ENCODE measurements around the gene TSPAN3. TPM values are rescaled to one million over a fixed set of nuclear protein-coding genes. Genes with fewer than 3 reads are reported as not detected.
A peak's percentile ranks its signal among the peaks of the same experiment; 100 is the strongest.

TSPAN3 gene
- total RNA-seq, 4 donors from 2014 or later, result 163 to 205 (median 171) TPM

GRCh38 chr15:77035584-77035983, 35.3 kb downstream of the TSPAN3 start:
- Histone ChIP-seq H3K36me3 (peaks cover 0 to 23% of the 10 kb centered on the region in 2 donors), H3K4me1 (no peaks in the 10 kb centered on the region), H3K27ac (no peak overlapping the region), H3K4me3 (no peak overlapping the region), H3K9me3 (no peaks in the 10 kb centered on the region), H3K27me3 (no peaks in the 10 kb centered on the region)
- WGBS, 2 donors (ENCODE audit: low coverage in 1 of 2), result 92 to 100% methylated on average over 1 to 7 of the region's 9 CpGs
- no peak for ATAC-seq
- no peak for TF ChIP-seq EP300 (IDR thresholded peaks at IDR 0.05)
- TF ChIP-seq, protein P1, sequence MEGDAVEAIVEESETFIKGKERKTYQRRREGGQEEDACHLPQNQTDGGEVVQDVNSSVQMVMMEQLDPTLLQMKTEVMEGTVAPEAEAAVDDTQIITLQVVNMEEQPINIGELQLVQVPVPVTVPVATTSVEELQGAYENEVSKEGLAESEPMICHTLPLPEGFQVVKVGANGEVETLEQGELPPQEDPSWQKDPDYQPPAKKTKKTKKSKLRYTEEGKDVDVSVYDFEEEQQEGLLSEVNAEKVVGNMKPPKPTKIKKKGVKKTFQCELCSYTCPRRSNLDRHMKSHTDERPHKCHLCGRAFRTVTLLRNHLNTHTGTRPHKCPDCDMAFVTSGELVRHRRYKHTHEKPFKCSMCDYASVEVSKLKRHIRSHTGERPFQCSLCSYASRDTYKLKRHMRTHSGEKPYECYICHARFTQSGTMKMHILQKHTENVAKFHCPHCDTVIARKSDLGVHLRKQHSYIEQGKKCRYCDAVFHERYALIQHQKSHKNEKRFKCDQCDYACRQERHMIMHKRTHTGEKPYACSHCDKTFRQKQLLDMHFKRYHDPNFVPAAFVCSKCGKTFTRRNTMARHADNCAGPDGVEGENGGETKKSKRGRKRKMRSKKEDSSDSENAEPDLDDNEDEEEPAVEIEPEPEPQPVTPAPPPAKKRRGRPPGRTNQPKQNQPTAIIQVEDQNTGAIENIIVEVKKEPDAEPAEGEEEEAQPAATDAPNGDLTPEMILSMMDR (IDR thresholded peaks at IDR 0.05), result no peak
- TF ChIP-seq POLR2AphosphoS5 (IDR thresholded peaks at IDR 0.05), result no peak
- TF ChIP-seq POLR2A (IDR thresholded peaks at IDR 0.05), result no peak

- WGBS, 2 donors (ENCODE audit: low coverage in 1 of 2), result 57 to 60% methylated on average over 1 of the region's 14 CpGs
- H3K9me3 ChIP-seq, result no peaks in the 10 kb centered on the region
- H3K4me1 ChIP-seq, result no peaks in the 10 kb centered on the region
- H3K36me3 ChIP-seq, result peaks cover 0 to 19% of the 10 kb centered on the region in 2 donors
- no peak overlapping the region for H3K27ac ChIP-seq
- no peaks in the 10 kb centered on the region for H3K27me3 ChIP-seq
- ATAC-seq, result no peak
- no peak overlapping the region for H3K4me3 ChIP-seq
- TF ChIP-seq, protein P1 (IDR thresholded peaks at IDR 0.05), result peak in 3 of 4 experiments; percentile 32 to 63 (median 36)
- no peak for TF ChIP-seq POLR2A (IDR thresholded peaks at IDR 0.05)
These were observed 36.0 kb downstream of the TSPAN3 start for GRCh38 chr15:77034695-77035489.

DNA sequence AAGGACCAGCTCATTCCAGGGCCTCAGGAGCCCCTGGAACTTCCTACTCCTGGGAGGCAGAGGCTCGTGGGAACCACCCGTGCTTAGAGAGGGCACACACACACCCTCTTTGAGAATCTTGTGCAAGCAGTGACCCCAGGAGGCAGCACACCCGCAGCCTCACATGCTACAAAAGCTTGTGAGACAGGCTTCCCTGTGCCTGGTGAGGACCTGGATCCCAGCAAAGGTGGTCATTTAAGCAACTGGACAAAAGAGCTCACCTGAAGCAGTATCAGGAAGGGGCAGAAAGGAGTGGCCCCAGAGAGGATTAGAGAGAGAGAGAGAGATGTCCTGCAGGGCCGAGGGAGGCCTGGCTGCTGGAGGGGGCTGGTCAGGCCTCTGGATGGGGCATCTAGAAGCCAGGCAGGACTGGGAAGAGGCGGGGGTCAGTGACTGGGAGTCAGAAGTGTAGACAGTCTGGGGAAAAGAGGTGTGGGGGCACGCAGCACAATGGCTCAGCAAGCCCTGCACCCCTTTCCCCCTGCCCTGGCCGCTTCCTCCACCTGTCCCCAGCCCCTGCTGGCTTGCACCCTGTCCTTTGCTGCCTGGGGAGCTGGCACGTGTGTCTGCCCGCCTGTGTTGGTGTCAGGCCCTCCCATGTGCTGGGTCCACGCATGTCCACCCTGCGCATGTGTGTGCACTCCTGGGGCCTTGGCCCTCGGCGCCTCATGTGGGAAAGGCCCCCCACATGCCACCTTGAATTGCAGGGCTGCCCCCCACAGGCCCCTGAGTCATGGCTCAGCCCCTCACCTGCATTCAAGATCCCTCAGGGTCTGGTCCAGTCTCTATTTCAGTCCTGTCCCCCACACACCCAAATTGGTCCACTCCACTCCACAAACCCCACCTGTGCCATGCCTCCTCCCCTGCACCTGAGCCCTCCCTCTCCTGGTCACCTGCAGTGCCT, 36.9 kb downstream of the TSPAN3 start:
- Histone ChIP-seq H3K4me3 (no peak overlapping the region), H3K36me3 (peaks cover 0 to 19% of the 10 kb centered on the region in 2 donors), H3K4me1 (no peaks in the 10 kb centered on the region), H3K9me3 (no peaks in the 10 kb centered on the region), H3K27me3 (peaks cover 5% of the 10 kb centered on the region), H3K27ac (no peak overlapping the region)
- no peak for ATAC-seq
- TF ChIP-seq EP300 (IDR thresholded peaks at IDR 0.05) (no peak), POLR2AphosphoS5 (IDR thresholded peaks at IDR 0.05) (no peak), POLR2A (IDR thresholded peaks at IDR 0.05) (no peak)
- TF ChIP-seq, protein P1 (IDR thresholded peaks at IDR 0.05), result no peak
- 80 to 90% methylated on average over 2 of the region's 13 CpGs for WGBS, 2 donors (ENCODE audit: low coverage in 1 of 2)

DNA sequence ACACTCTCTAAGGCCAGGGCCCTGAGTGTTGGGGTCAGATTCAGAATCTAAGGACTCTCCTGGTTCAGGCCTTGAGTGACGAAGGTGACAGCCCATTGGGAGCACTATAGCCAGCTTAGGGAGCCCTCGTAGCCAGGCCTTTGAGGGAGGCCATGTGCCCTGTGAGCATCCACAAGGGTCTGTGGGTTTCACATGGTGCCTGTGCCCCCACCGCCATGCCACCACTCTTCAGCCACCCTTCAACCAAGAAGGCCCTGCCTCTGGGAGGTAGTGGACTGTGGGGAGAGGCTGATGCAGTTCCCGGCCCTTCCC, 37.5 kb downstream of the TSPAN3 start:
- no CpG with 5 or more reads among the region's 4 CpGs for WGBS, 2 donors (ENCODE audit: low coverage in 1 of 2)
- ATAC-seq, result no peak
- peaks cover 0 to 19% of the 10 kb centered on the region in 2 donors for H3K36me3 ChIP-seq
- peaks cover 0 to 3% (median 2%) of the 10 kb centered on the region in 3 donors for H3K4me1 ChIP-seq
- TF ChIP-seq, protein P1 (IDR thresholded peaks at IDR 0.05), result no peak
- TF ChIP-seq POLR2A (IDR thresholded peaks at IDR 0.05) (no peak), EP300 (IDR thresholded peaks at IDR 0.05) (no peak), POLR2AphosphoS5 (IDR thresholded peaks at IDR 0.05) (no peak)
- peaks cover 11% of the 10 kb centered on the region for H3K27me3 ChIP-seq
- no peak overlapping the region for H3K4me3 ChIP-seq
- H3K27ac ChIP-seq, result no peak overlapping the region
- no peaks in the 10 kb centered on the region for H3K9me3 ChIP-seq

Data from gastroesophageal sphincter (tissue), 4 donors.